Lower leg skin (tissue), 4 donors: ENCODE data around the gene ASGR1. TPM values are rescaled to one million over a fixed set of nuclear protein-coding genes. Genes with fewer than 3 reads are reported as not detected.
"Not testable (repeated sequence)": the region's sequence is repeated elsewhere in the genome, so short reads cannot be mapped to it uniquely, and the experiment has no call there.

Source experiments
- DNase-seq, 2 donors: peaks; one replicate each; pipeline ENCODE4 v3.0.0-alpha.2; 2019; ENCODE audit warnings: low spot score in 2 of 2
- H3K4me3 ChIP-seq: fragments of 200-600 bp; sonication (generic); 2 replicates; pipeline ENCODE4 v1.5.1; 2017; ENCODE audit warnings: mild to moderate bottlenecking, low read depth; ENCODE audit not compliant: poor library complexity, severe bottlenecking
- POLR2A ChIP-seq, 2 donors: fragments of 450-650 bp; IDR thresholded peaks; one replicate each; pipeline ENCODE4 v1.6.1; 2016 to 2017; ENCODE audit warnings: antibody characterized with exemption in 2 of 2, mild to moderate bottlenecking in 1 of 2, moderate library complexity in 1 of 2
- WGBS, 2 donors: methylation state at CpG; one replicate each; pipeline ENCODE4 v1.1.5; 2018; 5-methylcytosine and 5-hydroxymethylcytosine counted together
- intact Hi-C: fragments of 100-400 bp; cut with DNase I; formaldehyde crosslinking; loops from one replicate; pipeline ENCODE4 v1.15.0; 2023; ENCODE audit warnings: low total_unique reads
- total RNA-seq, 4 donors: library from RNA; depleted of rRNA; stranded (reverse); fragments of >200 nt; gene quantifications; one replicate each; pipeline ENCODE4 v1.1.0, GENCODE V29; 2016
- TF ChIP-seq, protein P1 (sequence below), 3 donors: fragments of 450-650 bp; IDR thresholded peaks; one replicate each; pipeline ENCODE4 v1.5.1; 2016; ENCODE audit warnings: antibody characterized with exemption in 3 of 3, mild to moderate bottlenecking in 3 of 3, moderate library complexity in 2 of 3

Gene ASGR1
- total RNA-seq, 4 donors from 2014 or later = 1.3 to 6.6 (median 4.2) TPM

- no peak overlapping the region for H3K4me3 ChIP-seq
- no peak for DNase-seq
- WGBS, 2 donors = 94 to 96% methylated on average over 7 of the region's 7 CpGs
- intact Hi-C loops = loop anchor here (10.0 kb wide), 1 partner anchor 112 kb away; no protein-coding TSS in a partner anchor
- TF ChIP-seq POLR2A (IDR thresholded peaks at IDR 0.05) = no peak
- TF ChIP-seq, protein P1, sequence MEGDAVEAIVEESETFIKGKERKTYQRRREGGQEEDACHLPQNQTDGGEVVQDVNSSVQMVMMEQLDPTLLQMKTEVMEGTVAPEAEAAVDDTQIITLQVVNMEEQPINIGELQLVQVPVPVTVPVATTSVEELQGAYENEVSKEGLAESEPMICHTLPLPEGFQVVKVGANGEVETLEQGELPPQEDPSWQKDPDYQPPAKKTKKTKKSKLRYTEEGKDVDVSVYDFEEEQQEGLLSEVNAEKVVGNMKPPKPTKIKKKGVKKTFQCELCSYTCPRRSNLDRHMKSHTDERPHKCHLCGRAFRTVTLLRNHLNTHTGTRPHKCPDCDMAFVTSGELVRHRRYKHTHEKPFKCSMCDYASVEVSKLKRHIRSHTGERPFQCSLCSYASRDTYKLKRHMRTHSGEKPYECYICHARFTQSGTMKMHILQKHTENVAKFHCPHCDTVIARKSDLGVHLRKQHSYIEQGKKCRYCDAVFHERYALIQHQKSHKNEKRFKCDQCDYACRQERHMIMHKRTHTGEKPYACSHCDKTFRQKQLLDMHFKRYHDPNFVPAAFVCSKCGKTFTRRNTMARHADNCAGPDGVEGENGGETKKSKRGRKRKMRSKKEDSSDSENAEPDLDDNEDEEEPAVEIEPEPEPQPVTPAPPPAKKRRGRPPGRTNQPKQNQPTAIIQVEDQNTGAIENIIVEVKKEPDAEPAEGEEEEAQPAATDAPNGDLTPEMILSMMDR (IDR thresholded peaks at IDR 0.05) = no peak
These were observed 12.3 kb downstream of the ASGR1 start for GRCh38 chr17:7166873-7167272.

- intact Hi-C loops, H3K4me3 ChIP-seq, DNase-seq: not testable (repeated sequence)
- WGBS, 2 donors = 63 to 67% methylated on average over 10 of the region's 10 CpGs
These were observed 19.6 kb downstream of the ASGR1 start for GRCh38 chr17:7159571-7159970.

DNA sequence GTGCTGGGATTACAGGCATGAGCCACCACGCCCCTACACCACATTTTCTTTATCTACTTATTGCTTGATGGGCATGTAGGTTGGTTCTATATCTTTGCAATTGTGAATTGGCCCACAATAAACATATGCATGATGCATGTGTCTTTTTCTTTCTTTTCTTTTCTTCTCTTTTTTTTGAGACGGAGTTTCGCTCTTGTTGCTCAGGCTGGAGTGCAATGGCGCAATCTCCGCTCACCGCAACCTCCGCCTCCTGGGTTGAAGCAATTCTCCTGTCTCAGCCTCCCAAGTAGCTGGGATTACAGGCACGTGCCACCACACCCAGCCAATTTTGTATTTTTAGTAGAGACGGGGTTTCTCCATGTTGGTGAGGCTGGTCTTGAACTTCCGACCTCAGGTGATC lies 20.7 kb downstream of the ASGR1 start:
- WGBS, 2 donors = 87 to 89% methylated on average over 10 of the region's 10 CpGs
- H3K4me3 ChIP-seq, DNase-seq, intact Hi-C loops: not testable (repeated sequence)

- WGBS, 2 donors = 67 to 81% methylated on average over 10 of the region's 10 CpGs
- H3K4me3 ChIP-seq = no peak overlapping the region
These were observed 22.7 kb downstream of the ASGR1 start for GRCh38 chr17:7156342-7156940.

DNA sequence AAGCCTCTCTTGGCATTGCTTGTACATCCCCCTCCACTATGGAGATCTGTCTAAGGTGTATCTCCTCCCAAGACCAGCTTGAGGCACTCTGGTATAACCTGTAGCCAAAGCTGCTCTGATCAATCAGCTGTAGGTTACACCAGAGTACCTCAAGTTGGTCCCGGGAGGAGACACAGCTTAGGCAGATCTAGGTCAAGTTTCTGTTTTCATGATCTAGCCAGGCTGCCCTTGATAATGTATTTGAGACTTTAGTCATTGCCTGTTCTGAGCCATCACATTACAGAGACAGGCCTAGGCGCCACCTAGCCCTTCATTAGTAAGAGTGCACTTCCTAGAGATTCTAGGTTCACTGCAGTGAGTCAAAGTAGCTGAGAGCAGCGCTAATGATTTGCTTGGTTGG lies 31.4 kb downstream of the ASGR1 start:
- 61 to 65% methylated on average over 3 of the region's 3 CpGs for WGBS, 2 donors
- intact Hi-C loops = no loop called here
- no peak for TF ChIP-seq POLR2A (IDR thresholded peaks at IDR 0.05)
- TF ChIP-seq, protein P1 (IDR thresholded peaks at IDR 0.05) = no peak
- no peak for DNase-seq
- H3K4me3 ChIP-seq = no peak overlapping the region

More at GRCh38 chr17:7156342-7156940, 22.7 kb downstream of the ASGR1 start:
- TF ChIP-seq, protein P1 (IDR thresholded peaks at IDR 0.05) = peak in 1 of 3 donors; percentile 40
- no peak for TF ChIP-seq POLR2A (IDR thresholded peaks at IDR 0.05)
- intact Hi-C loops = no loop called here
- no peak for DNase-seq

DNA sequence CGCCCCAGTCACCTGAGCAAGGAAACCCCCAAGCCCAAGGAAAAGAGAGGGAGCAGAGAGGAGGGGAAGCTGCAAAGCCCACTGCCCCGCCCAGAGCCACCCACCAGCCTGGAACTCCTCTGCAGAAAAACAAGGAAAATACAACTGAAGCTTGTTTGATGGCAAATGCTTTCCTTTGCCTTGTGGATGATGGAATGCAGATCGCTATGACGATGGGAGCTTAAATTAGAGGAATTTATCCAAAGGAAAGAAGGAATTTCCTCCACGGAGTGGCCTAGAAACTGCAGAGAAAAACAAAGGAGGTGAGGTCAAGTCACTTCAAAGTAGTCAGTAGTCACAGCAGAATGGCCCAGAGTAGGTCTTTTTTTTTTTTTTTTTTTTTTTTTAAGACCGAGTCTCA lies 33.1 kb downstream of the ASGR1 start:
- no peak for DNase-seq
- no peak overlapping the region for H3K4me3 ChIP-seq
- WGBS, 2 donors = 49% methylated on average over 6 of the region's 6 CpGs
- TF ChIP-seq, protein P1 (IDR thresholded peaks at IDR 0.05) = no peak
- TF ChIP-seq POLR2A (IDR thresholded peaks at IDR 0.05) = no peak
- intact Hi-C loops = no loop called here

DNA sequence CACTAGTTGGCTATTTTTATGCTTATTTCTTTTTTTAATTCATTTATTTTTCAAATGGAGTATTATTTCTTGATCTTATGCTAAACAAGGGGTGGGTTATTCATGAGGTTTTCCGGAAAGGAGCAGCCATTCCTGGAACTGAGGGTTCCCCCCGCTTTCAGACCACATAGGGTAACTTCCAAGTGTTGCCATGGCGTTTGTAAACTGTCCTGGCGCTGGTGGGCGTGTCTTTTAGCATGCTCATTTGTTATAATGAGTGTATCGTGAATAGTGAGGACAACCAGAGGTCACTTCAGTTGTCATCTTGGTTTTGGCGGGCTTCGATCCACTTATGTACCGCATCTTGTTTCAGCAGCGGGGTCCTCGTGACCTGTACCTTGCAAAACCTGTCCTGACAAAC lies 35.0 kb downstream of the ASGR1 start:
- intact Hi-C loops = no loop called here
- no peak for DNase-seq
- no peak overlapping the region for H3K4me3 ChIP-seq
- WGBS, 2 donors = 69 to 78% methylated on average over 11 of the region's 11 CpGs
- TF ChIP-seq POLR2A (IDR thresholded peaks at IDR 0.05) = no peak
- TF ChIP-seq, protein P1 (IDR thresholded peaks at IDR 0.05) = no peak
